NCI-H524 treated with DMSO at 0.1 percent for 48 hours (cell line): Measurements from ENCODE around the gene MRPL48.
"Not testable (repeated sequence)": the region's sequence is repeated elsewhere in the genome, so short reads cannot be mapped to it uniquely, and the experiment has no call there.

Experiments
- DNase-seq: peaks from one replicate; lab custom pipeline; 2025; lab: John Stamatoyannopoulos, UW

The MRPL48 gene

DNA sequence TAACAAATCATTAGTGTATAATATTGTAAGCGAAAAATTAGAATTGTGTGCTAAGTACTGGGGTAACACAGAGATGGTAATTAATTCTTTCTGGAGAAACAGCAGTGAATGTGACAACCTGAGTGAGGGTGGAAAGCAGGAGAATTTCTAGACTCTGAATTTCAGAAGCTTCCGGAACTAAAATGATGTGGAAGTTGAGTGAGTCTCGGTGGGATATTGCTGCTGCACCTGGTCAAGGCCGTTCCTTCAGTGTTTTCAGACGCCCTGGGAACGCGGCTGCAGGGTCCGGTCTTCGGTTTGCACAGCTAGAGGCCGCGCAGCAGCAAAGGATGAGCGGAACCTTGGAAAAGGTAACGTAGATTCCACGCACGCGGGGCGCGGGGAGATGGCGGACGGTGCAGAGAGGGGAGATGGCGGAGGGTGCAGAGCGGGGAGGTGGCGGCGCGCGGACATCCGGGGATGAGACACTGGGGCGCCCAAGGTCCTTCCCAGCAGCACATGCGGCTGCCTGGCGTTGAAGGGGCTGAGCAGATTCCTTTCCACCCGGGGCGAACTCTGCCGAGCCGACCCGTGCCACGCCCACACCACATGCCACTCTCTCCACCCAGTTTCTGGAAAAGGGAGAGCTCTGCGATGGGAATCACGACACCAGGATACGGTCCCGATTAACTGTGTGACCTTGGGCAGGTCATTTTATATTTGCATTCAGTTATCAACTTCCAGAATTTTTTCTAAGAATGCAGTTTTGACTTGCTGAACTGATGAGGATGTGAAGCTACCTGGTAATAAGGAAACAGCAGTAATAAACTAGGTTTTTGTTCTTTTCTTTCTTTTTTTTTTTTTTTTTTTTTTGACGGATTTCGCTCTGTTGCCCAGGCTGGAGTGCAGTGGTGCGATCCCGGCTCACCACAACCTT lies at the start of gene MRPL48:
MRPL48 (plus strand) TSS at position 232 of the 916 bp plus-strand sequence; CDS start at position 330, 98 bp downstream.
- DNase-seq, result peak; percentile 78

DNA sequence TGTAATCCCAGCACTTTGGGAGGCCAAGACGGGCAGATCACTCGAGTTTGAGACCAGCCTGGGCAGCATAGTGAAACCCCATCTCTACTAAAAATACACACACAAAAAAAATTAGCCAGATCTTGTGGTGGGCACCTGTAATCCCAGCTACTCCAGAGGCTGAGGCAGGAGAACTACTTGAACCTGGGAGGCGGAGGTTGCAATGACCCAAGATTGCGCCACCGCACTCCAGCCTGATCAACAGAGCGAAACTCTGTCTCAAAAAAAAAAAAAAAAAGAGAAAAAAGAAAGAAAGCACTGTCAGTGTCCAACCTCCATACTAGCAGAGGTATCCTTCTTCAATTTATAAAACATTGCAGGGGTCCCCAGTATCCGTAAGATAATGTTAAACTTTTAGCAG lies 44.6 kb upstream of the MRPL48 start:
- DNase-seq, result no peak

DNA sequence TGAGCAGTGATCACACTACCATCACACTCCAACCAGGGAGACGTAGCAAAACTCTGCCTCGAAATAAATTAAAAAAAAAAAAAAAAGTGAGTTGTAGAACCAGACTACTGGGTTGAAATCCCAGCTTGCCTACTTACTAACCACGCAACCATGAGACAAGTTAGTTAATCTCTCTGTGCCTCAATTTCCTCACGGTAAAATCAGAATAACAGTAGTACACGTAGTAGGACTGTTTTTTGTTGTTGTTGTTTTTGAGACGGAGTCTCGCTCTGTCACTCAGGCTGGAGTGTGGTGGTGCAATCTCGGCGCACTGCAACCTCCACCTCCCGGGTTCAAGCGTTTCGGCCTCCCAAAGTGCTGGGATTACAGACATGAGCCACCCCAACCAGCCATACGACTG lies 41.0 kb upstream of the MRPL48 start:
- DNase-seq, result no peak

DNA sequence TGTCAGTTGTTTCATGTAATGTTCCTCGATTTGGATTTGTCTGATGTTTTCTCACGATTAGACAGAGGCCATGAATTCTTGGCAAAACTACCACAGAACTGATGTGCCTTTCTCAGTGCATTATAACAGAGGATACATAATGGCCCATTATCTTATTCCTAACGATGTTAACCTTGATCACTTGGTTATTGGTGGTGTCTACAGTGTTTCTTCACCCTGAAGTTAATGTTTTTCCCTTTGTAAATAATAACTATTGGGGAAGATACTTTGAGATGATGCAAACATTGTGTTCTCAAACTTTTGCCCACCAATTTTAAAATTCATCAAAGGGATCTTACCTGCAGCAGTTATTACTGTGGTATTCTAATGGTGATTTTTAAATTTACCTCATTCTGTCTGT lies 39.9 kb upstream of the MRPL48 start:
- no peak for DNase-seq

DNA sequence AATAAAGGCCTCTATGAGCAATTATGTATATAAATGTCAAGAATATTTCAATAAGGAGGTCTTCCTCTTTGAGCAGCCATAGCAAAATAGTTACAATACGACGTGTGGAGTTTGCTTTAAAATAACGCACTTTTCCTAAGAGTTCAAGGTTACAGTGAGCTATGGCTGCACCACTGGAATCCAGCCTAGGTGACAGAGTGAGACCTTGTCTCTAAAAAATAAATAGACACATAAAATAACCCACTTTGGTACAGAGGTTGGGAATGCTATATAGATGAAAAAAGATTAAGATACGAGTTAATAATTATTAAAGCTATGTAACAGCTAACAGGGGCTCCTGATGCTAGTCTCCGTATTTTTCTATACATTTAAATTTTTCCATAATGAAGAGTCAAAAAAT lies 39.4 kb upstream of the MRPL48 start:
- DNase-seq, result no peak

DNA sequence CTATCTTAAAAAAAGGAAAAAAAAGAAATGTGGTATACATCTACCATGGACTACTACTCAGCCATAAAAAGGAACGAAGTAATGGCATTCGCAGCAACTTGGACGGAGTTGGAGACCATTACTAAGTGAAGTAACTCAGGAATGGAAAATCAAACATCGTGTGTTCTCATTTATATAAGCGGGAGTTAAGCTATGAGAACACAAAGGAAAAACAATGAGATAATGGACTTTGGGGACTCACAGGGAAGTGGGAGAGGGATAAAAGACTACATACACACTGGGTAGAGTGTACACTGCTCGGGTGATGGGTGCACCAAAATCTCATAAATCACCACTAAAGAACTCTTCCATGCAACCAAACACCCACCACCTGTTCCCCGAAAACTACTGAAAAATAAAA lies 38.6 kb upstream of the MRPL48 start:
- no peak for DNase-seq

DNA sequence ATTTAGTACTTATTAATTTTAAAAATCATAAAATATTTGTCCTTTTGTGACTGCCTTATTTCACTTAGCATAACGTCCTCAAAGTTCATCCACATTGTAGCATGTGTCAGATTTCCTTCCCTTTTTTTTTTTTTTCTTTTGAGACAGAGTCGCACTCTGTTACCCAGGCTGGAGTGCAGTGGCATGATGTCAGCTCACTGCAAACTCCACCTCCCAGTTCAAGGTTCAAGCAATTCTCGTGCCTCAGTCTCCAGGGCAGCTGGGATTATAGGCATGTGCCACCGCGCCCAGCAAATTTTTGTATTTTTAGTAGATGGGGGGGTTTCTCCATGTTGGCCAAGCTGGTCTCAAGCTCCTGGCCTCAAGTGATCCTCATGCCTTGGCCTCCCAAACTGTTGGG lies 37.4 kb upstream of the MRPL48 start:
- no peak for DNase-seq

DNA sequence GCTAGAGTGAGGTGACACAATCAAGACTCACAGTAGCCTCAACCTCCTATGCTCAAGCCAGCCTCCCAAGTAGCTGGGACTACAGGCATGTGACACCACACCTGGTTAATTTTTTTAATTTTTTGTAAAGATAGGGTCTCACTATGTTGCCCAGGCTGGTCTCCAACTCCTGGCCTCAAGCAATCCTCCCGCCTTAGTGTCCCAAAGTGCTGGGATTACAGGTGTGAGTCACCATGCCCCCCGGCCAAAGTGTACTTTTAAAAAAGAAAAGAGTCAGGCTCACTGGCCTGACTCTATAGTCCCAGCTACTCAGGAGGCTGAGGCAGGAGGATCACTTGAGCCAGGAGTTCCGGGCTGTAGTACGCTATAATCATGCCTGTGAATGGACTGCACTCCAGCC lies 36.8 kb upstream of the MRPL48 start:
- DNase-seq, result not testable (repeated sequence)

DNA sequence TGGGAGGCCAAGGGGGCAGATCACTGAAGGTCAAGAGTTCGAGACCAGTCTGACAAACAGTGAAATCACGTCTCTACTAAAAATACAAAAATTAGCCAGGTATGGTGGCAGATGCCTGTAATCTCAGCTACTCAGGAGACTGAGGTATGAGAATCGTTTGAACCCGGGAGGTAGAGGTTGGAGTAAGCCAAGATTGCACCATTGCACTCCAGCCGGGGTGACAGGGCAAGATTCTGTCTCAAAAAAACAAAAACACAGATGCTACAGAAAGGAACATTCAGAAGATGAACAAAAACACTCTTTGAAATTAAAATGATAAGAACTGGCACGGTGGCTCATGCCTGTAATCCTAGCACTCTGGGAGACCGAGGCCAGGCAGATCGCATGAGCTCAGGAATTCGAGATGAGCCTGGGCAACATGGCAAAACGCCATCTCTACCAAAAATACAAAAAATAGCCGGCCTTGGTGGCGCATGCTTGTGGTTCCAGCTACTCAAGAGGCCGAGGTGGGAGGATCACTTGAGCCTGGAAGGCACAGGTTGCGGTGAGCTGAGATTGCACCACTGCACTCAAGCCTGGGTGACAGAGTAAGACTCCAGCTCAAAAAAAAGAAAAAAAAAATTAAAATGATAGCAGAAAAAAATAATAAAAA lies 35.3 kb upstream of the MRPL48 start:
- DNase-seq, result no peak

DNA sequence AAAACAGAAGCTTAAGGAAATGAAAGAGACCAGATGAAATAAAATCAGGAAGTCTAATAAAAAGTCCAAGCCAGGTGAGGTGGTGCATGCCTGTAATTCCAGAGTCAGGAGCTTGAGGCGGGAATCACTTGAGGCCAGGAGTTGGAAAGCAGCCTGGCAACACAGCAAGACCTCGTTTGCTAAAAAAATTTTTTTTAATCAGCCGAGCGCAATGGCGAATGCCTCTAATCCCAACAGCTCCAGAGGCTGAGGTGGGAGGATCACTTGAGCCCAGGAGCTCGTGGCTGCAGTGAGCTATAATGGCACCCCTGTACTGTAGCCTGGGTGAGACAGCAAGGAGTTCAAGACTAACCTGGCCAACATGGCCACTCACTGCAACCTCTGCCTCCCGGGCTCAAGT lies 34.8 kb upstream of the MRPL48 start:
- no peak for DNase-seq

DNA sequence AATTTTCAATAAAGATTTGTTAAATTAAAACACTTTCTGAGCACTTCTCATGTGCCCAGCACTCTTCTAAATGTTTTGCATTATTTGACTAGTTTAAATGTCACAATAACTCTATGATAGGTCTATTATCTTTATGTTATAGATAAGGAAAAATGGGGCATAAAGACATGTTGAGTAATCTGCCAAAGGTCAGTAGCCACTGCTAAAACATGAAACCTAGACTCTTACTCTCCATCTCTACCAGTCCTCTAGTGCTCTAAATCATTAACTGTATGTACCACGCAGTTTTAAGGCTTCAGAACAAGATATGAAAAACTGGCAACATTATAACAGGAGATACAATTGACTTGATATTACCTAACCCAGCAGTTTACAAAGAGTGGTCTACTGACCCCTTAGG lies 33.7 kb upstream of the MRPL48 start:
- DNase-seq, result no peak

DNA sequence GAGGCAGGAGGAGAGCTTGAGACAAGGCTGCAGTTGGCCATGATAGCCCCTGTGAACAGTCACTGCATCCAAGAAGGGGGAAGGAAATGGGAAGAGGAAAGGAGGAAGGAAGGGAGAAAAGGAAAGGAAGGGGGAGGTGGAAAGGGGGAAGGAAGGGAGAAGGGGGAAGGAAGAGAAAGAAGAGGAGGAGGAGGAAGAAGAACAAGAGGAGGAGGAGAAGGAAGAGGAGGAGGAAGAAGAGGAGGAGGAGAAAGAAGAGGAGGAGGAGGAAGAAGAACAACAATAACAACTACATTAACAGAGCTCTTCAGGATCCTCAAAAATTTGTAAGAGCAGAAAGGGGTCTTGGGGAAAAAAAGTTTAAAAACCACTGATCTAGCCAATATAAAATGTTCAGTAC lies 32.0 kb upstream of the MRPL48 start:
- DNase-seq, result no peak

DNA sequence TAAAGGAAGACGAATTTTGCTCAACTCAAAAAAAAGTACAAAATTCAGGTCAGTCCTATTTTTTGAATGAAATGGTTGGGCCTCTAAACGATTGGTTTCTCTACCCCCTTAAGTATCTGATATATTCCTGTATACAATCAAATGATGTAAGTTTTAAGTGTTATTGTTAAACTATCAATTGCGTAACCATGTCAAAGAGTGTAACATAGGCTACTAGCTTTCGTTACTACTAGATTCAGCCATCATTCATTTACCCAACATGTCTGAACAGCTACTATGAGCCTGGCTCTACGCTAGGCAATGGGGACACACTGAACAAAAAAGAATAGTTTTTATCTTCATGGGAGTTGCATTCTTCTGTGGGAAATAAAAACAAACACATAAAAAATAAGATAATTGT lies 30.1 kb upstream of the MRPL48 start:
- no peak for DNase-seq

DNA sequence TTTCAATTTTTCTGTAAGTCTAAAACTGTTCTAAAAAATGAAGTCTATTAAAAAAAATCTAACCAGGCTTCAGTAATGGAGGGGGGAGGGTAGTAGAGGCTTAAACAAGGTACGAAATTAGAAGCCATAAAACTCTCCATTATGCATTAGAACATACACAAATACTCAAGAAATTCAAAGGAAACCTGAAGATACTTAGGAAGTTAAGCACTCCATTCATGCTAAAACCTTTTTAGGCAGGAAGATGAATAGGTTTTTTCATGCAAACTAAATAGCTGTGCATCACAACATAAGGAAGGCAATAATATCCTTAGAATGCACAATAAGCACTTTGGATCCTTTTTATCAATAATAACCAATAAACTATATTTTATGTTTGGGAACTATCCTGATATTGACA lies 29.2 kb upstream of the MRPL48 start:
- no peak for DNase-seq

DNA sequence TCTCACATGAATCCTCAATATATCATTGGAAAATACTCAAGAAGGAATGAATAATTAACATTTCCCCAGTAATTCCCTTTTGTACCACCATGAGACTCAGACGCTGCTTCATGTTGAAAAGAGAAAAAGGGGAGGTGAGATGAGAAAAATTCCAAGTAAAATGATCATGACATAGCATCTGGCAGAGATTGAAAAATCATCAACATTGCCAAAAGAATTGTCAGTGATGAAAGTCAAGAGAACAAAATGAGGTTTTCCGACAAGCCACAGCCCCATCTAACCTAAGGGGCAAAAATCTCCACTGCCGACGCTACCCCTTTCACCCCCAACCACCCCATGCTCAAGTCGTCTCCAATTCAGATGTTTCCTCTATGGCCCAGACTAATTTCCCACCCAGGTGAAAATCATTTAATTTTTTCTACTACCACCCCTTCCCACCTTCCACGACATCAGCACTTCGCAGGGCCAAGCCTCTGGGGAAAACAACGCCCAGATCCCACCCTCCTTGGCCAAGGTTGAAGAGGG lies 28.0 kb upstream of the MRPL48 start:
- no peak for DNase-seq

DNA sequence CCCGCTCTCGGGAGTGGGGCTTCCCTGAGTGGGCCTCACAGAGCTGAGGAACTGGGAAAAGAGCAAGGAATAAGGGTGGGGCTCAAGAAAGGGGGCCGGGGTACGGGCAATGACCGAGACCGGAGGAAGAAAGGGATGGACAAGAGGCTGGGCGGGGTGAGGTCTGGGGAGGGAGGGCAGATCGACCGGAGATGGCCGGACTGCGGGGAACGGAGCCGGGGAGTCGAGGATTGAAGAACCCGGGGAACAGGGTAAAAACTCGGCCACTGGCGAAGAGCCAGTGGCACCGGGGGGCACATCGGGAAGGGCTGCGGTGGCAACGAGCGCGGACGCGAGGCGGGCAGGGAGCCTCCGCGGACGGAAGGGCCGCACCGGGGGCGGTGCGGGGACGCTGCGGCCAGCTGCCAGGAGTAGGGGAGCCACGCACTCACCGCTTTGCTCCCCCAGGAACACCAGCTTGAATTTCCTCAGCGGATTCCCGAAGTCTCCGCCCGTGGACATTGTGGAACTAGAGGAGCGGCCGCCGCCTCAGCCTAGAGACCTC lies 27.5 kb upstream of the MRPL48 start:
- DNase-seq, result no peak

DNA sequence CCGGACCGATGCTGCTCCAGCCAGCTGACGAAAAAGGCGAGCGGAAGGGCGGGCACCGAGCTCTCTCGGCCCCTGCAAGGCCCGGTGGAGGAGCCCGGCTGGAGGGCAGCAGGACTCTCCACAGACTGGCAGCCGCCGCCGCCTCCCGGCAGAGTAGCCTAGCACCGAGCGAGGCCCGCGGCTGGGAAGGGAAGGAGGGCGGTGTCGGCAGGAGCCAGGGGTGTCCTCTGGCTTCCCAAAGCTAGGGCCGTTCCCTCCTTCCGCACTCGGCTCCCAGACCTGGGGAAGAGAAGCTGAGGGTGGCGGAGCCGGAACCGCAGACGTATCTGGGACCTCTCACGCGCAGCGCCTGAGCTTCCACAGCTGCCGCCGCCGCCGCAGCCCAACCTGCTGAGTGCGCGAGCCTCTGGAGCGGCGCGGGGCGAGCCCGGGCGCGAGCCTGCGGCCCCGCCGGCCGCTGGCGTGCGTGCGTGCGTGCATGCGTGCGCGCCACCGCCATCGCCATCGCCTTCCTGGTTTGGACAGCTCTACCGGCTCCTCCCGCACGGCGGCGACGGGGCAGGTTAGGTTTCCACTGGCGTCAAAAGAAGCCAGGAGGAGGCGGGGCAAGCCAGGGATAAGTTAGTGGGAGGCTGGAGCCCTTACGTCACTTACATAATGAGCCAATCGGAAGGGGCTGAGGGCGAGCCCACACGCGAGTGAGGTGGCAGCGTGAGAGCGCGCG lies 26.8 kb upstream of the MRPL48 start, which contains the start of gene RAB6A:
RAB6A (minus strand) TSS at position 396 of the 724 bp plus-strand sequence. CDS start 439 bp downstream, outside the sequence.
- DNase-seq, result peak; percentile 95

DNA sequence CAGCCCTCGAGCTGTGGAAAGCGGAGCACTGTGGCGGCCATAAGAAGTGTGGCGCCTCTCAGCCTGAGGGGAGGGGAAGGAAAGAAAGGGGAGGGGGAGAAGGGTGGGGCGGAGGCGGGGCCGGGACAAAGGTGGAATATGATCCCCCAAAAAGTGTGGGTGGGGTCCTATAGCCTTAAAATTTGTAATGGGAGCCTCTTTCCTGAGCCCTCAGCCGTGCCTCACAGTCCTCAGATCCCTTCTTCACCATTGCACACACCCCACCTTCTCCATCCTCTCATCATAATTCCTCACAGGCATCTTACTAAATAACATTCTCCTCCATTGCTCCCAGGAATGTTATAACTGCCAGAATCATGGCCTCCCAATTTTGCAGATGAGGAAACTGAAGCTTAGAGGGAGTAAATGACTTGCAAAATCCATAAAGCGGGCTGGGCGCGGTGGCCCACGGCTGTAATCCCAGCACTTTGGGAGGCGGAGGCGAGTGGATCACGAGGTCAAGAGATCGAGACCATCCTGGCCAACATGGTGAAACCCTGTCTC lies 26.2 kb upstream of the MRPL48 start:
- DNase-seq, result no peak

DNA sequence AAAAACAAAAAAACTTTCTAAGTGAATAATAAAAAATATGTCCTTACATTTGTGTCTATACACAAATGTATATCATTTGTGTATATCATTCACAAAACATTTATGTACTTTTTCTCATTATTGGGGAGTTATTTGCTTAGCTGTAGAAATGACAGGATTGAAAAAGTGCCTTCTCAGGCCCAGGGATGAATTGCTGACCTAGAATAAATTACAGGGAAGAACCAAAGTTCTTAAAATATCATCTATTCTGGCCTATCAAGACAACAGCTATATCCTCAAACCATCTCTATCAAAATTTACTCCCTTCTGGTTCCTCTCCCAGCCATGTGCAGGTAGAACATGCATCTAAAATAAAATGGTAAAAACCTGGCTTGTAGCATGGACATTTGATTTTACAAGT lies 24.9 kb upstream of the MRPL48 start:
- no peak for DNase-seq

DNA sequence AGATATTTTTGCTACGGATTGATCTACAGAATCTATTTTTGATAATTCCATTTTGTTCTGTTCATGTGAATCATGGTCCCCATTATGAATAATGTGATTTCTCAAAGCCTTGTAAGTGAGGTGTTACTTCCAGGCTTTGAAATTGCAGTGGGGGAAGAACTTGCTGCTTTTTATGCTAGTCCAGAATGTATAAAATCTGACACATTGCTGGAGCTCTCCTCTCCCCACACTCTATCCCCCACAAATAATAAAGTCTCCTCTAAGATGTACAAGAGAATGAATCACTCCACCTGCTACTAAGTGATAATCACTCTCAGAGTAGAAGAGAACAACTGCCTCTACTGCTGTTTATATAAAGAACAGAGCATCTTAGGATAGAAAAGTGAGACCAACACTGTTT lies 20.9 kb upstream of the MRPL48 start:
- DNase-seq, result no peak

DNA sequence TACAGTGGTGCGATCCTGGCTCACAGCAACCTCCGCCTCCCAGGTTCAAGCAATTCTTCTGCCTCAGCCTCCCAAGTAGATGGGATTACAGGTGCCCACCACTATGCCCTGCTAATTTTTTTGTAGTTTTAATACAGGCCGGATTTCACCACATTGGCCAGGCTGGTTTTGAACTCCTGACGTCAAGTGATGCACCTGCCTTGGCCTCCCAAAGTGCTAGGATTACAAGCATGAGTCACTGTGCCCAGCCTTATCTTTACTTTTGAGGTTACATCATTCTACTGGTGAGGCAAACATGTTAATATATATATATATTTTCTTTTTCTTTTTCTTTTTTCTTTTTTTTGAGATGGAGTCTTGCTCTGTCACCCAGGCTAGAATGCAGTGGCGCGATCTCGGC lies 16.9 kb upstream of the MRPL48 start:
- not testable (repeated sequence) for DNase-seq
